ENCODE data around the gene PHLPP1.

The PHLPP1 gene

DNA sequence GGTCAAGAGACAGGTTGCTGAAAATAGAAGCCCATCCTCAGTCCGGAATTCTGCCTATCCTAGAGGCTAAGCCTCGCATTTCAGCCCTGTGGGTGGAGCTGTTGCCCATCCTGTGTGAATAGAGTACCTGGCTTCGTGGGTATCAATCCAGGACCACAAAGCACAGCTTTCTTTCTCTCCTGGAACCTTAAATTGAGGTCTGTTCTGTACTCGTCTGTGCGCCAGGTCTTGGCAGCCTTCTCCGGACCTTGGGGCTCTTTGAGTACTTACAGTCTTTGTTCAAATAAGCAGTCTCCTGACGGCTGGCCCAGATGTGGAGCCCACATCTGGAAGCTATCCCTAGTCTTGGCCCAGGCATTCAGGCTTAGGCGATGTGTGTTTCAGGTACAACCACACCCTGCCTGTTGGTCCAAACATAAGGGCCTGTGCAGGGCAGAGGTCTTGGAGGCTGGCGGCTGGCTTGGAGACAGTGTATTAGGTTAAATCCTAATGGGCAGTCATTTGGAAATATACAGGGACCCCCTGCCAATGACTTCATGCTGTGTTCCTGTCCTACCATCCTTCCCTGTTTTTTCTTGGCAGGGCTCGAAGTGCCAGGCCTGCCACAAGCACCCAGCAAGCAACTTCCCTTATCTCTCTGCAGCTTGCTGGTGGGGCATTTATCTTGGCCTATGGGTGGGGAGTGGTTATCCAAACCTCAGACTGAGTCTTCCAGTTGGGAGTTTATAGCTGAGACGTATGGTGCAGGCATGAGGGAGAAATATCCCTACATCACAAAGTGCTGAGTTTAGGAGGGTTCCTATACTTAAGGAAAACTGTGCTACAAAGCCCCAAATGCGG is 310.1 kb downstream of the PHLPP1 start:
- ATAC-seq (replicated peaks; ENCODE audit: extremely low read depth, poor library complexity, severe bottlenecking) (no peak), DNase-seq (ENCODE audit: low spot score in 2 of 2) (no peak)
- Mint-ChIP-seq H3K36me3 (ENCODE audit: insufficient read depth) (no peaks in the 10 kb centered on the region), H3K4me1 (no peaks in the 10 kb centered on the region), H3K9me3 (no peaks in the 10 kb centered on the region), H3K4me3 (no peak overlapping the region), H3K27ac (ENCODE audit: low read depth) (no peak overlapping the region), H3K27me3 (no peaks in the 10 kb centered on the region)

DNA sequence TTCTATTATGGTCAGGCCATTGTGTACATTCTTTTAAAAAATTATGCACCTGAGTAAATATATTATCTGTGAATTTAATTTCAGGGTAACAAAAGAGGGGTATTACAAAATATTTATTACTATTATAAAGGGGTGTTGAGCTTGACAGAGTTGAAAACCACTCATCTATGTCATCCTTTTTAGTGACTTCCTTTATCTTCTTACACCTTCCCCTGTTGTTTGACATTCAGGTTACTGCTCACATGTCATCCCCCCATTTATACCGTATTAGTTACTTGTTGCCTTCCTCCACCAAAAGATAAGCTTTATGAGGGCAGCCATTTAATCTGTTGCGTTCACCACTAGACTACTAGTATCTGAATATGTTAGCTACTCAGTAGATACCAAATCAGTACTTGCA is 313.0 kb downstream of the PHLPP1 start:
- Mint-ChIP-seq H3K27ac (ENCODE audit: low read depth) (no peak overlapping the region), H3K9me3 (no peaks in the 10 kb centered on the region), H3K4me1 (no peaks in the 10 kb centered on the region), H3K4me3 (no peak overlapping the region), H3K36me3 (ENCODE audit: insufficient read depth) (no peaks in the 10 kb centered on the region), H3K27me3 (no peaks in the 10 kb centered on the region)
- DNase-seq (ENCODE audit: low spot score in 2 of 2): no peak
- no peak for ATAC-seq (replicated peaks; ENCODE audit: extremely low read depth, poor library complexity, severe bottlenecking)

Data from central memory CD8-positive, alpha-beta T cell (primary cell).